Liver (tissue), 9 donors: ENCODE measurements around the gene BAG5. TPM values are rescaled to one million over a fixed set of nuclear protein-coding genes. Genes with fewer than 3 reads are reported as not detected.

ENCODE experiments used
- DNase-seq: peaks from one replicate; pipeline ENCODE4 v3.0.0-alpha.2; 2017; ENCODE audit warnings: low spot score
- H3K27ac ChIP-seq, 2 donors: one replicate each; pipeline ENCODE4 v1.7.0; 2013; ENCODE audit warnings: inconsistent platforms in 2 of 2, low read length in 2 of 2, control low read depth in 1 of 2, low read depth in 1 of 2, mild to moderate bottlenecking in 1 of 2
- H3K27me3 ChIP-seq, 4 donors: one replicate each; pipeline versions ENCODE4 v1.6.1 to v1.7.0; 2013; ENCODE audit warnings: low read length in 3 of 4, inconsistent platforms in 1 of 4, mild to moderate bottlenecking in 1 of 4, moderate library complexity in 1 of 4; ENCODE audit not compliant: control insufficient read depth in 4 of 4, insufficient read depth in 4 of 4
- H3K36me3 ChIP-seq, 4 donors: one replicate each; pipeline versions ENCODE4 v1.6.1 to v1.7.0; 2013; ENCODE audit warnings: low read length in 3 of 4, mild to moderate bottlenecking in 3 of 4, low read depth in 1 of 4, moderate library complexity in 1 of 4; ENCODE audit not compliant: control insufficient read depth in 4 of 4, insufficient read depth in 3 of 4
- H3K4me1 ChIP-seq, 4 donors: one replicate each; pipeline versions ENCODE4 v1.6.1 to v1.7.0; 2013; ENCODE audit warnings: low read length in 3 of 4, mild to moderate bottlenecking in 3 of 4, moderate library complexity in 1 of 4; ENCODE audit not compliant: control insufficient read depth in 4 of 4, insufficient read depth in 4 of 4
- H3K4me3 ChIP-seq, 3 donors: one replicate each; pipeline versions ENCODE4 v1.6.1 to v1.7.0; 2013; ENCODE audit warnings: low read length in 3 of 3, control low read depth in 1 of 3, low read depth in 1 of 3, mild to moderate bottlenecking in 1 of 3
- H3K9ac ChIP-seq, 2 donors: one replicate each; pipeline ENCODE4 v1.7.0; 2013; ENCODE audit warnings: low read length in 2 of 2, mild to moderate bottlenecking in 2 of 2, moderate library complexity in 2 of 2, control low read depth in 1 of 2, low read depth in 1 of 2
- H3K9me3 ChIP-seq, 4 donors: one replicate each; pipeline versions ENCODE4 v1.6.1 to v1.7.0; 2013; ENCODE audit warnings: low read length in 3 of 4; ENCODE audit not compliant: control insufficient read depth in 4 of 4
- ATF3 ChIP-seq: IDR thresholded peaks from 2 replicates; pipeline ENCODE4 v1.6.1; 2016; ENCODE audit warnings: antibody characterized with exemption
- CTCF ChIP-seq: fragments of 150-350 bp; IDR thresholded peaks from 2 replicates; pipeline ENCODE4 v1.5.1; 2017; ENCODE audit warnings: improper control_type of control experiment, low read depth, low read length; ENCODE audit not compliant: missing input control
- EGR1 ChIP-seq, 2 donors: IDR thresholded peaks; 2 replicates each; pipeline ENCODE4 v1.6.1; 2016 to 2018; ENCODE audit warnings: antibody characterized with exemption in 2 of 2, low read depth in 2 of 2
- FOXA1 ChIP-seq: IDR thresholded peaks from 2 replicates; pipeline ENCODE4 v1.6.1; 2016; ENCODE audit warnings: antibody characterized with exemption
- FOXA2 ChIP-seq: IDR thresholded peaks from 2 replicates; pipeline ENCODE4 v1.6.1; 2016; ENCODE audit warnings: antibody characterized with exemption
- GABPA ChIP-seq, 2 donors: IDR thresholded peaks in 1 of 2; conservative IDR thresholded peaks in 1 of 2; 2 replicates each; pipeline ENCODE4 v1.6.1; 2016; ENCODE audit warnings: antibody characterized with exemption in 2 of 2, mild to moderate bottlenecking in 1 of 2, moderate library complexity in 1 of 2
- HNF4A ChIP-seq, 2 donors: conservative IDR thresholded peaks; 2 replicates each; pipeline ENCODE4 v1.6.1; 2016; ENCODE audit warnings: antibody characterized with exemption in 2 of 2, mild to moderate bottlenecking in 2 of 2
- HNF4G ChIP-seq: IDR thresholded peaks from 2 replicates; pipeline ENCODE4 v1.6.1; 2016; ENCODE audit warnings: antibody characterized with exemption
- JUND ChIP-seq, 2 donors: IDR thresholded peaks; 2 replicates each; pipeline ENCODE4 v1.6.1; 2016; ENCODE audit warnings: antibody characterized with exemption in 2 of 2
- MAX ChIP-seq: IDR thresholded peaks from 2 replicates; pipeline ENCODE4 v1.6.1; 2016; ENCODE audit warnings: antibody characterized with exemption
- NR2F2 ChIP-seq: IDR thresholded peaks from 2 replicates; pipeline ENCODE4 v1.6.1; 2016; ENCODE audit warnings: antibody characterized with exemption
- RAD21 ChIP-seq, 2 donors: IDR thresholded peaks; 2 replicates each; pipeline ENCODE4 v1.6.1; 2016; ENCODE audit warnings: antibody characterized with exemption in 2 of 2, mild to moderate bottlenecking in 2 of 2
- REST ChIP-seq: IDR thresholded peaks from 2 replicates; pipeline ENCODE4 v1.6.1; 2016; ENCODE audit warnings: antibody characterized with exemption, mild to moderate bottlenecking
- RXRA ChIP-seq, 2 donors: IDR thresholded peaks; 2 replicates each; pipeline ENCODE4 v1.6.1; 2017 to 2018; ENCODE audit warnings: antibody characterized with exemption in 2 of 2, mild to moderate bottlenecking in 1 of 2
- SP1 ChIP-seq: IDR thresholded peaks from 2 replicates; pipeline ENCODE4 v1.6.1; 2018; ENCODE audit warnings: antibody characterized with exemption, mild to moderate bottlenecking
- TAF1 ChIP-seq: conservative IDR thresholded peaks from 2 replicates; pipeline ENCODE4 v1.6.1; 2016; ENCODE audit warnings: antibody characterized with exemption, mild to moderate bottlenecking
- YY1 ChIP-seq: IDR thresholded peaks from 2 replicates; pipeline ENCODE4 v1.6.1; 2016; ENCODE audit warnings: antibody characterized with exemption, mild to moderate bottlenecking
- ZBTB33 ChIP-seq: IDR thresholded peaks from 2 replicates; pipeline ENCODE4 v1.6.1; 2016; ENCODE audit warnings: antibody characterized with exemption
- WGBS: extraction: QIAGEN DNeasy Blood & Tissue Kit; methylation state at CpG from one replicate; pipeline ENCODE4 v1.1.7; 2013; 5-methylcytosine and 5-hydroxymethylcytosine counted together
- polyA plus RNA-seq, 2 donors: library from polyadenylated mRNA; stranded (reverse) in 1 of 2; unstranded in 1 of 2; fragments of 200-250 nt in 1 of 2; fragments of >200 nt in 1 of 2; fragmentation: Nextera tagmentation in 1 of 2; extraction: Ambion mirVana in 1 of 2; gene quantifications; one replicate each; pipeline versions ENCODE4 v1.2.1 to v1.2.3, GENCODE V29; 2013 to 2015
- total RNA-seq, 2 donors: library from RNA; depleted of rRNA; stranded (reverse); fragments of >200 nt; gene quantifications; one replicate each; pipeline ENCODE4 v1.2.3, GENCODE V29; 2014
- donor health status: healthy.
- donor health status: healthy.
- donor health status: healthy.
- donor health status: healthy.
- donor health status: healthy.

BAG5 gene
- total and polyA plus RNA-seq, 4 donors: 5.4 to 12.5 (median 8.8) TPM

- Histone ChIP-seq H3K27ac (no peak overlapping the region), H3K4me1 (peaks cover 0 to 44% (median 27%) of the 10 kb centered on the region in 4 donors), H3K27me3 (no peaks in the 10 kb centered on the region), H3K9ac (no peak overlapping the region), H3K9me3 (no peaks in the 10 kb centered on the region), H3K36me3 (peaks cover 3 to 17% (median 6%) of the 10 kb centered on the region in 4 donors), H3K4me3 (no peak overlapping the region)
- WGBS: 87% methylated on average over 16 of the region's 16 CpGs
- TF ChIP-seq CTCF (no peak), REST (no peak), NR2F2 (no peak), YY1 (no peak), FOXA1 (no peak), EGR1 (IDR thresholded peaks at IDR 0.05; ENCODE audit: low read depth in 2 of 2) (no peak), RAD21 (IDR thresholded peaks at IDR 0.05) (no peak), RXRA (IDR thresholded peaks at IDR 0.05) (no peak), TAF1 (no peak), GABPA (IDR thresholded peaks at IDR 0.05 in 1 of 2, conservative IDR thresholded peaks at IDR 0.05 in 1 of 2) (no peak), HNF4A (conservative IDR thresholded peaks at IDR 0.05) (no peak), ATF3 (no peak), ZBTB33 (no peak), HNF4G (no peak), JUND (IDR thresholded peaks at IDR 0.05) (no peak), SP1 (no peak), FOXA2 (no peak), MAX (no peak)
- no peak for DNase-seq
Observed at GRCh38 chr14:103558071-103558882, 4.2 kb downstream of the BAG5 start.
